ENCODE measurements around the gene DDX4. TPM values are rescaled to one million over a fixed set of nuclear protein-coding genes. Genes with fewer than 3 reads are reported as not detected.

The DDX4 gene
- total RNA-seq, 4 donors from 2014 or later: 0.21 TPM; not detected in 3

- Histone ChIP-seq H3K9me3 (no peaks in the 10 kb centered on the region), H3K27ac (no peak overlapping the region), H3K4me3 (no peak overlapping the region), H3K4me1 (peaks cover 0 to 15% (median 0%) of the 10 kb centered on the region in 4 donors), H3K27me3 (no peaks in the 10 kb centered on the region), H3K36me3 (no peaks in the 10 kb centered on the region)
- 87 to 100% methylated on average over 3 of the region's 3 CpGs for WGBS, 2 donors
- no peak for DNase-seq (ENCODE audit: low spot score in 2 of 2)
- no peak for TF ChIP-seq EP300 (IDR thresholded peaks at IDR 0.05)
- no peak for TF ChIP-seq POLR2A (IDR thresholded peaks at IDR 0.05)
- no peak for TF ChIP-seq CTCF (IDR thresholded peaks at IDR 0.05)
Observed at GRCh38 chr5:55865831-55866230, 128.0 kb downstream of the DDX4 start.

GRCh38 chr5:55866485-55866884, 128.6 kb downstream of the DDX4 start:
- Histone ChIP-seq H3K36me3 (no peaks in the 10 kb centered on the region), H3K9me3 (no peaks in the 10 kb centered on the region), H3K27ac (no peak overlapping the region), H3K4me3 (no peak overlapping the region), H3K27me3 (no peaks in the 10 kb centered on the region), H3K4me1 (peaks cover 0 to 15% (median 0%) of the 10 kb centered on the region in 4 donors)
- TF ChIP-seq EP300 (IDR thresholded peaks at IDR 0.05): no peak
- no peak for TF ChIP-seq CTCF (IDR thresholded peaks at IDR 0.05)
- TF ChIP-seq POLR2A (IDR thresholded peaks at IDR 0.05): no peak
- WGBS, 2 donors: 90 to 99% methylated on average over 8 of the region's 8 CpGs
- DNase-seq (ENCODE audit: low spot score in 2 of 2): no peak

Small RNA genes lying within 50 kb of the gene (small RNA-seq; reads per million reads assigned to genes)
- gene AC016632.1 (not detected), gene RNA5SP183 (not detected)

Other genes with a start within 250 kb of the DDX4 start
- 100 to 1,000 TPM; 380 to 568 (median 427) TPM for gene PLPP1, start 203.1 kb upstream of the DDX4 start, total RNA-seq
- gene SLC38A9, start 25.7 kb upstream of the DDX4 start, total RNA-seq: 10 to 100 TPM; 11.0 to 39.1 (median 23.6) TPM
- gene IL31RA, start 113.3 kb downstream of the DDX4 start, total RNA-seq: under 1 TPM in 1 of 4 donors, not detected in 3; 0.60 TPM

Data from tibial nerve (tissue), 4 donors.